RPMI8226 (cell line): Measurements from ENCODE around the gene TAL2.
"Not testable (repeated sequence)": the region's sequence is repeated elsewhere in the genome, so short reads cannot be mapped to it uniquely, and the experiment has no call there.

Experiments
- DNase-seq: peaks from one replicate; pipeline ENCODE4 v3.0.0-alpha.2; 2015

TAL2 gene

DNA sequence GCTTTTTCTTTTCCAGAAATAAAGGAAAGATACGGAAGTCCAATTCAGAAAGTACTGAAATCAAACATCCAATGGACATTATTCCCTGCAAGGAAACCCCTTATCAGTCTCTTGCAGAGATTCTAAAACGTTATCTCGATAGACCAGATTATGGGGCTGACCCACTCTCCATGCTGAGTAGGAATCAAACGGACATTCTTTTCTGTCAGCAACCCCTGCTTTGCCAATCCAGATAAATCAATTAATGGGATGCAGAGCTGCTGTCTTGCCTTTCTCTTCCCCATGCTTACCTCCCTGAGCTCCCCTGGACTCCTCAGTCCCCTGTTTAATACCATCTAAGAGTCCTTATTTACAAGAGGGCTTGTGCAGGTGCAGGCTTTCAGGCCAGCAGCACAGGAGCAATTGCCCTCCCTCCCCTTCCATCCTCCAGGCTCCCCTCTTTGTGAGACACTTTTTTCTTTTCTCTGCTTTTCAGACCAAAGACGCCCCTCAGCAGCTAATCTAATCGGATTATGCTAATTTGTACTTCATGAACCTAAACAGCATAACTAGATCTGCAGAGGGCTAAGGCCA is 14.2 kb downstream of the TAL2 start:
- DNase-seq: no peak

DNA sequence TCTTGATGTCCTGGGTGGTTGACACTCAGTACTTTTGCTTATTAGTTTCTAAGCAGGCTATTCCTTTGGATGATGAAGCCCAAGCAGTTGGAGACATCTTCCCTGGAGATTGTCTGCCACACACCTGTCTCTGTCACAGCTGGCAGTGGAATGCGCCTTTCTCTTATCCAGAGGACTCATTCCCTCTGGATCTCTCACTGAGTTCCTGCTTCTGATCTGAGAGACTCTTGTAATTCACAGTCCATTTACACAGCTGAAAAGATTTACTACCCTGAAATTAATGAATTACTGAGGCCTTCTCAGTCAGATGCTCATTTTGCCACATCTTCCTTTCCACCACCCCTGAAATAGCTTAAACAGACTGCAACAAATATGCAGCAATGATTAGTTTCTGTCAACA is 15.9 kb downstream of the TAL2 start:
- no peak for DNase-seq

DNA sequence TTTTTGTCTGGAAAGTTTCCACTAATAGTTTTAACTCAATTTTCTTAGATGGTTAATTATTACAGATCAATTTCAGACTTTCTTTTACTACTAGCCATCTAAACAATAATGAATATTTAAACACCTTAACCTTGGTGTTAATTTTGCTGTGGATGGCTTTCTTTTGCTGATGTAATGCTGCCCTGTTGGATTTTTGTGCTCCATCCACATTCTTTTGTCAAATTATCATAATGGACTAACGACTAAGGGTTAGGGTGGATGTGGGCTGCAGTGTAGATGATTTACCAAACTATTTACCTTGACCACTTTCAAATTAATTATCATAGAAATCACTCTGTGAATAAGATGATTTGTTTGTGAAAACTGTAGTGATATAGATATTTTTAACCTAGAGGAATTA is 16.5 kb downstream of the TAL2 start:
- no peak for DNase-seq

DNA sequence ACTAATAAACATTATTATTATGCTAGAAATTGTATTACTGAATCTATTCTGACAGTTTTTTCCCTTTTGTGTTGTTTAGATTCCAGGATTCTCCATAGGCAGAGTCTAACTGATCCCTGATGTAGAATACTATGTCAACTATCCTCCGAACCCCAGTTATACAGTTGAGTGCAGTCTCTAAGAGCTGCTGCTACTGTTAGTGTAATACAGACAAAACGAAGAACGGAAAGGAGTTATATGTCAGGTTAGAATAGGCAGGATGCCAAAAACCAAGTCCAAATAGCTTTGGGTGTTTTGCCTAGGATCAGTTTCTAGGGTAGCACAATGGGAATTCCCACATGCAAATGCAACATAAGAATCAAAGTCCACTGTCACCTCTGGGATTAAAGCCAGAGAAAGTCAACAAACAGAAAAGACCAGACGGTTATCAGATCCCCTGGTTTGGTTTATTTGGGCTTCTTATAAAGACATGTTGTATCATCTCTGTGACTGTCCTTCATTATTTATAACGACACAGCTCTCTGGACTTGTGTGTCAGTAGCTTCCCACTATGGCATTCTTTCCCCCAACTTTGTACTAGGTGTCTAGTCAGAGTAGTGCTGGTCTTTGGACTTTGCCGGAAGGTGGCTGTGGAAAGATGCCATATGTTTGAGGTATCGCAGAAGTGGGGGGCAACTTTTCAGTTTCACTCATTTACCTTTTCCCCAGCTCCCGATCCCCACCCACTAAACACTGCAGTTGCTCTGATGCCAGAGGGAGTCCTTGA is 17.2 kb downstream of the TAL2 start:
- DNase-seq: no peak

DNA sequence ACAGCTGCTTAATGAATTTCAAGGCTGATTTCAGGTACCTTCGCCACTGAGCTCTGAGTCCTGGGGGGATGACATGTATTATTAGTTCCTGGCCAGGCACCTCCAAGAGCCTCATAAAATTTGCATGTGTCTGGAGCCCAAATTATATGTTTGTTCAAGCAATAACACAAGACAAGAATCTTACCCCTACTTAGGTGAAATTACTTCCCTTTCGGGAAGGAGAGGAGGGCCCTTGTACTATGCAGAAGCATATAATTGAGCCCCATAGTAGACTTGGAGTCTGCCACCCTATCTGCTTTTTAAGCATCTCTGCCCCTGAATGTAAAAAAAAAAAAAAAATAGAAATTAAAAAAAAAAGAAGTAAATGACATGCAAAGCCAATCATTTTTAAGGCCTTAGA is 19.1 kb downstream of the TAL2 start:
- no peak for DNase-seq

DNA sequence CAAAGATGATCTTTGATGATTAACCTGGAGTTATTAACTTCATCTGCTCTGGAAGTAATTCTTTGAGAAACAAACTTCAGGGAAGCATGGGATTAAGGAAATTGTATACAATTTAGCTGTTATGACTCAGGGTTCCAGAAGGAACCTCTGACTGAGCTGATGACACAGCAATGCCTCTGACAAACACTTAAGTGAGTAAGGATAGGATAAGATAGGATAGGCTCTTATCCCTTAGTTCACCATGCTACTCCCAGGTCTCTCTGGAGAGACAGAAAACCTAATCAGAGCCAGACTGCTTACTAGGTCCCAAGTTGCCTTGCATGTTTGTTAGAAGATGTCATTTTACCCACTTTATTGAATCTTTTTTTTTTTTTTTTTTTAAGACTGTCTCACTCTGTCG is 19.5 kb downstream of the TAL2 start:
- no peak for DNase-seq

DNA sequence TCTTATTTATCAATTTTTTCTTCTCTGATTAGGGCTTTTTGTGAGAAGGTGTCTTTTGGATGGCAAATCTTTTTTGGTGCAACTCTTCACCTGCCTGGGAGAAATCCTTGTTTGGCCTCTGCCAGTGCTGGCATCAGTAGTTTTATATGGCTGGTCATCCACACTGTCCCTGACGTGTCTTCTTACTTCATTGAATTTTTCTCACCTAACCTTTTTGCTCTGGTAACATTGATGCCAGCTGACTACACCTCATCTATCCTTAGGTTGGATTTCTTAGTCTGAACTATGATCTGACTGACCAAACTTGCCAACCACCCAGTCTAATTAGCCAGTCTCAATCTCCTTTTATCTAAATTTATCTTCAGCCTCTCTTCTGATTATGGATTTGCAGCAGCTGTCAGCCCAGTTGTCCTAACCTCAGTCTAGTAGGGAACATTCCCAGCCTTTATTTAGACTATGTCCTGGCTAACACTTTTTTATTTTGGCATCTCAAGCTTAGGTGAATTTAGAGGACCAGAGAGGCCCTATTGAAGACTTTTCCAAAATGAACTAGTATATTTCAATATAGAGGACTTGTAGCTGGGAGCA is 21.5 kb downstream of the TAL2 start:
- DNase-seq: no peak

DNA sequence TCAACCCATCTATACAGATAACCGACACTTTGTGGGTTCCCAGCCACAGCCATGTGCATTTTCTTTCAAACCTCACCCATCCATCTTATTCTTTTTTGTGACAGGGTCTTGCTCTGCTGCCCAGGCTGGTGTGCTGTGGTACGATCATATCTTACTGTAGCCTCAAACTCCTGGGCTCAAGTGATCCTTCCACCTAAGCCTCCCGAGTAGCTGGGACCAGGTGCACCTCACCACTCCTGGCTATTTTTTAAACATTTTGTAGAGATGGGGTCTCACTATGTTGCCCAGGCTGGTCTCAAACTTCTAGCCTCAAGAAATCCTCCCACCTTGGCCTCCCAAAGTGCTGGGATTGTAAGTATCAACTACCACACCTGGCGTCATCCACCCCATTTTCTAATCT is 24.7 kb downstream of the TAL2 start:
- no peak for DNase-seq

DNA sequence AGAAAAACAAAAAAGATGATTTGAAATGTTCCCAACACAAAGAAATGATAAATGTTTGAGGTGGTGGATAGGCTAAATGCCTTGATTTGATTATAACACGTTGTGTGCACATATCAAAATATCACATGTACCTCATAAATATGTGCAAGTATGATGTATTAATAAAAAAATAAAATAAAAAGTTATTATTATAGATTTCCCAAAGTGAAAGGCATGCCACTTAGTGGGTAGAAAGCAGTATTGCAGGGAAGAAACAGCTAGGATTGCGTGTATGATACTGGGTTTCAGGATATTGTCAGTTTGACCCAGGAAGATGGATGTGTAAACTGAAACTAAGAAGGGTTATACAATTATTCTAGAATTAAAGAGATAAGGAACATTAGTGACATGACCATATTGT is 28.5 kb downstream of the TAL2 start:
- DNase-seq: no peak

DNA sequence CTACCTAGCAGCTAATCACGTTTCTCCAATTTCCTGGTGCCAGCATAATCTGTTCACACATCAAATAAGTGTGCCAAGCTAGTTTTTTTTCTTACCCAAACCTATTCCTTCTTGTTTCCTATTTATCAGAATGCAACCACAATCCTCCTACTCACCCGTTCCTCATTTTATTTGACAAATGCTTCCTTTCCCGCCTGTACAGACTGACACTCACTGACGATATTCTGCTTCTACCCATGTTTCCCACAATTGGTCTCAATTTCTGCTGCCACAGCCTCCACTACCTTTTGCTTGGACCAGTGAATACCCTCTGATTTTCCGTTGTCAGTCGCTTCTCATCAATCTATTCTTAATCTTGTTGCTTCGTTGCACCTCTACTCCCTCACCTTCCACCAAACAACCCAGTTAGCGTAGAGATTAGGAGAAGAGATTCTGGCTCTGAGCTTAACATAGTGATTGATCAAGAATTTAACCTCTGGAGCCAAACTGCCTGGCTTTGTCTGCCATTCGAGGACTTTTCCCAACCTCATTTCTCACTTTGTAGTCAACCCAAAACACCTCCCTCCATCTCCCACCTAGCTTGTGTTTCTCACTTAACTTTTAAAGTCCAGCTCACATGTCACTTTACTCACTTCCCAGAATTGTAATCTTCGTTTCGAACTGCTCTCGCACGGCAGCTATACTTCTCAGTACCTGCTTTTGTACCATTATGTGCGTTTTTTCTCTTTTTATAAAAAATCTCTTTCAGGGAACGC is 31.4 kb downstream of the TAL2 start:
- peak; percentile 11 for DNase-seq

DNA sequence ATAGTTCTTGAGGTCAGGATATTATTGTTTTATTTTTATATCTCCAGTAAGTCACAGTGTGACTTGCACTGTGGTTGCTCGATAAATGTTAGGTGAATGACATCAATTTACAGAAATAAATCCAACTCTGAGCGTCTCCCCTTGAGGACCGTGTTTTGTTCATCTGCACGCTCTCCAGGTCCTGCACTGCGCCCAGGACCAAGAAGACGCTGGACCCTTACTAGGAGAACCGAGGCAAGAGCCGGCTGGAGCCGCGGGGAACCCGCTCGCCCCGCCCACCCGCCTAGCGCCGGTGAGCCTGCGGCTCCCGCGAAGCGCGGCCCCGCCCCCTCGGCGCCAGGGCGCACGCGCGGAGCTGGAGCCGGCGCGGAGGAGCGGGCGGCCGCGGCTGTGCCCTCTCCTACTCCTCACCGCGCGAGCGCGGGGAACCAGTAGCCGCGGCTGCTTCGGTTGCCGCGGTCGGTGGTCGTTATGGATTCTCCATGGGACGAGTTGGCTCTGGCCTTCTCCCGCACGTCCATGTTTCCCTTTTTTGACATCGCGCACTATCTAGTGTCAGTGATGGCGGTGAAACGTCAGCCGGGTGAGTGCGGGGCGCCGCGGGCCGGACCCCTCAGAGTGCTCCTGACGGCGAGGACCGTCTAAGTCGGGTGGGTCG is 32.1 kb downstream of the TAL2 start, which contains the start of gene TMEM38B:
Gene TMEM38B, plus strand, starts transcription at position 352 of the 658 bp plus-strand sequence. Its CDS starts 120 bp downstream, at position 472.
- peak; percentile 86 for DNase-seq

DNA sequence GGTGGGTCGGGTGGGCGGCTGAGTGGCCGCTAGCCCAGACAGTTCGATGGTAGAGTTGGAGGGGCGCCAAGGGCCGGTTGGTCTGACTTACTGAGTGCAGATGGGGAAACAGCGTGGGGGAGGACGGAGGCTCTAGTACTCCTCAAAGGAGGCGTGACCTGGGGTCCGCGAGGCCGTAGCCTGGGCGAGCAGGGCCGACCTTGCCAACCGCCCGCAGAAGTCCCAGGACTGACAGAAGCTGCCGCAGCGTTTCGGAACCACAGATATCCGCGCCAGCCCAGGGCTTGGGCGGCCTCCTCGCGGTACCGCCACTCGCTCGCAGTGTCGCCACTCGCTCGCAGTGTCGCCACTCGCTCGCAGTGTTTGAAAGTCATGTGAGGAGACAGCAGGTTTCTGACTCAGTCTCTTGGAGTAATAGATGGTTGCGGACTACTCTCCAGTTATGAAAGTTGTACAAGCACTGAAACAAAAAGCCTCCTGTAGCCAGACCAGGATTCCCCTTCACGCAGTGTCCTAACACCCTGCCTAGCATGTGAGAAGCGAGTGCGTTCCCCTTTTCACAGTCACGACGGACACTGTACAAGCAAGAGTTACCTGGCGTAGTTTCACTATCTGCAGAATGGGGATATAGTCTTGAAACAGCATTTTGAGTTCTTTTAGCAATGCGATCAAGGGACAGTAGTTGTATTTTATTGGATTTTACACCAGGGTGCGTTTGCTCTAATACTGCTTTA is 32.8 kb downstream of the TAL2 start:
- DNase-seq: peak; percentile 62

DNA sequence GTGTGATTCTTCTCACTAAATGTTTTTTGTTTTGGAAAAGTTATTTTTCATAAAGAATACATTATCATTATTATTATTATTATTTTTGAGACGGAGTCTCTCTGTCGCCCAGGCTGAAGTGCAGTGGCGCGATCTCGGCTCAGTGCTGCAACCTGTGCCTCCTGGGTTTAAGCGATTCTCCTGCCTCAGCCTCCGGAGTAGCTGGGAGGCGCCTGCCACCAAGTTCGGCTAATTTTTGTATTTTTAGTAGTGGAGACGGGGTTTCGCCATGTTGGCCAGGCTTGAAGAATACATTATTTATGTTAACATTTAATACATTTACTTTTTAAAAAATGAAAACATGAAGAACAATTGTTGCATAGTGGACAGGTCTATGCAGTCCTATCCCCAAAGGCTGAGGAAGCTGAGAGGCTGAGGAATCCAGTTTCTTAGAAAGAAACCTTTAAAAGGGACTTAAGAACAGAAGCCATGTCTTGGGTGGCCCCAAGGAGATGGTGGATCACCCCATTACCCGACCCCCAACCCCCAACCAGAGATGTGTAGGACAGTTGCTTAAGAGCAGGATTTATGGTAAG is 34.0 kb downstream of the TAL2 start:
- no peak for DNase-seq

DNA sequence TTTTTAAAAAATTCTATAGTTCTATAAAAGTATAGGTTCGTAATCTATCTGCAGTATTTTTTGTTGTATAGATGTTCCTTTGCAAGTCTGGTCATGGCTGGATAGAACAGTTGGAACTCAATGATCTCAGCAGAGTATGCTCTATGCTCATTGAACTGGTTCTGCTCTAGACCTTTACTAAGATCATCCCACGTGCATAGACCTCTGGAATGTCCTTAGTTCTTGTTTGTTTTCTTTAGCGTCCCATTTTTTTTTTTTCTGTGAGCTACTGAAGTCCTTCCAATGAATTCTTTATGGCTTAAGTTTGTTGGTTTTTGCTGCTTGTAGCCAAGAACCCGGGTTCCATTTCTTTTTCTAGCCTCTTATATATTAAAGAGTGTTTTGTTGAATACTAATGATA is 35.6 kb downstream of the TAL2 start:
- DNase-seq: no peak

DNA sequence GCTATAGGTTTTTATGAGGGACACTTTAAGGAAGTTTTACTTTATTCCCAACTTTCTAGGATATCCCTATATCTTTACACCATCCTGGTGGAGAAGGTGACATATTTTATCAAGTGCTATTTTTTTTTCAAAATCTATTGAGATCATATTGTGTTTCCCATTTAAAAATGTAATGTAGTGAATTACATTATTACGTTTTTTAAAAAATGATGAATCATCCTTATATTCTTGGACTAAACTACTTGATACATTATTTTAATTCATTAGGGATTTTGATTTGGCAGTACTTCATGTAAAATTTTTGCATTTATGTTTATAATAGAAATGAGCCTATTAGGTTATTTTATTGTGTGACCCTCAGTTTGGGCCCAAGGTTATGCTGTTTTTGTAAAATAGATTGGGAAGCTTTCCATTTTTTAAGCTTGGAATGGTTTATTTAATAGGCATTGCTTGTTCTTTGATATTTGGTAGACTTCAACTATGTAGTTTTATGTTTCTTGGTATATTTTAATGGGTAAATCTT is 36.2 kb downstream of the TAL2 start:
- DNase-seq: no peak

DNA sequence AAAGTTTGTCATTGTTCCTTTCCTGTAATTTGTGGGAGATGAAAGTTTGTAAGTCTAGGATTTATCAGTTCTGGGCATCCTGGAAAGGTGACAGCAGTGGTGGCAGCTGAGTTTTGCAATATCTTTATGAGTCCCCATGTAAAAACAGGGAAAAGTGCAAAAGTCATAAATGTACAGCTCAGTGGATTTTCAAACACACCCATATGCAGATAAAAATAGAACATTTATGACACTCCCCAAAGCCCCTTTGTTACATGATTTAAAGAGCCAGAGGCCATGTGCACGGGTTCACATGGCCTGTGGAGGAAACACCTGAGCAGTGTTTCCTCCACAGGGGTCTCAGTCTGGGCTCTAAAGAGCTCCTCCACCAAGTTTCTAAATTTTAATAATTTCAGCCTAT is 38.4 kb downstream of the TAL2 start:
- DNase-seq: no peak

DNA sequence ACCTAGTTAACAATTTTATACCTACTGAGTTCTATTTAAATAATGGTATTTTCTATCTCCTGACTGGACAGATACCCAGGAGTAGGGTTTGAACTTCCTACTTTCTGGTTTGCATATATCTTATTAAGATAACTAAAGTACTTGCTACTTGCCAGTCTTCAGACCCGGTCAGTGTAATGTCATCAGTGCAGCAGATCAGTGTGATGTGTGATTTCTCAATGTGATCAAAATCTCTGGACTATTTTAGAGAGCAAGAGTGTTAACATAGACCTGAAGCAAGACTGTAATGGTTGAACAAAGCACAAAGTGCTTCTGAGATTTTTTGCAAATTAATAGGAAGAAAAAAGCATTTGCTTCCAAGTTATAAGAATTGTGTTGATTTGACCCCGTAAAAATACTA is 38.9 kb downstream of the TAL2 start:
- no peak for DNase-seq

DNA sequence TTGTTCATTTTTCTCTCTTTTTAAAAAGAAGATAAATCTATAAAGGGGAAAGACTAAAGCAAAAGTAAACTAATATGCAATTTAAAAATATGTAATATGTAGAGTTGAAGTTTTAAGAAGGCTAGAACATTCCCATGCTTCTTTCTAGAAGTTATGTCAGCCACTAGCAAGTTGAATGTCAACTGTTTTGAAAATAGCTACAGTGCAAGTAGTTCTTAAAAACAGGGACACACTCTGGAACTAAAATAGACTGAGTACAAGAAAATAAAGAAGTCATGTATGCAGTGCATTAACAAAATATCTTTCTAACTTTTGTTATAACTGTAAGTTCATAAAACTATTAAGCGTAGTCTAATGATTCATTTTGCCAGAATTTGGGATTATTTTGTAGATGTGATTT is 40.0 kb downstream of the TAL2 start:
- no peak for DNase-seq

DNA sequence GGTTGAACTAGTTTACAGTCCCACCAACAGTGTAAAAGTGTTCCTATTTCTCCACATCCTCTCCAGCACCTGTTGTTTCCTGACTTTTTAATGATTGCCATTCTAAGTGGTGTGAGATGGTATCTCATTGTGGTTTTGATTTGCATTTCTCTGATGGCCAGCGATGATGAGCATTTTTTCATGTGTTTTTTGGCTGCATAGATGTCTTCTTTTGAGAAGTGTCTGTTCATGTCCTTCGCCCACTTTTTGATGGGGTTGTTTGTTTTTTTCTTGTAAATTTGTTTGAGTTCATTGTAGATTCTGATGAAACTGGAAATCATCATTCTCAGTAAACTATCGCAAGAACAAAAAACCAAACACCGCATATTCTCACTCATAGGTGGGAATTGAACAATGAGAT is 41.4 kb downstream of the TAL2 start:
- DNase-seq: not testable (repeated sequence)

DNA sequence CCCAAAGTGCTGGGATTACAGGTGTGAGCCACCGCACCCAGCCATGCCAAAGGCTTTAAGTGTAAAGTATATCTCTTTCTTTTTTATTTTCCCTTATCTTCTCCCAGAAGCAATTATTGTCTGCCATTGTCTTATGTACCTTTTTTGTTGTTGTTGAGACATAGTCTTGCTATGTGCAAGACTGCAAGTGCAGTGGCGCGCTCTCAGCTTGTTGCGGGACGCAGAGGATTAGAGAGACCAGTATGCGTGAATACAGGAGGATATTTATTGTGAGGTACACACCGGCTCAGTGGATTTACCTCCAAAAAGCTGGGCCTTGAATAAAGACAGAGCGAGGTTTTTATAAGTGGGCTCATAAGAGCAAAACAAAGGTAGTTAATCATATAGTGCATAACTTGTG is 43.9 kb downstream of the TAL2 start:
- DNase-seq: no peak

DNA sequence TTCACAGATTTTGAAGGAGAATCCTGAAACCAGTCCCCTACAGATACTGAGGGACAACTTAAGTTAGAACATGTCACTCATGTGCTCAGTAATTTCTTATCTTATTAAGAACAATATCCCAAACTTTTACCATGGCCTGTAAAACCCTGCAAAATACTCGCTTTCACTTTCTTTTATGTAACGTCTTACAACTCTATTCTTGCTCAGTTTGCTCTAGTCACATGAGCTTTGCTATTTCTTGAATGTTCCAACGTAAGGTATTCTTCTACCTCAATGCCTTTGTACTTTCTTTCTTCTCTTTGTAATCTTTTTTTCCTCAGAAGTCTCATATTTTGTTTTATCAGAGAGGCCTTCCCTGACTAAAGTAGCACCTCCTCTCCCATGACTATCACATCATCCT is 46.1 kb downstream of the TAL2 start:
- DNase-seq: no peak

DNA sequence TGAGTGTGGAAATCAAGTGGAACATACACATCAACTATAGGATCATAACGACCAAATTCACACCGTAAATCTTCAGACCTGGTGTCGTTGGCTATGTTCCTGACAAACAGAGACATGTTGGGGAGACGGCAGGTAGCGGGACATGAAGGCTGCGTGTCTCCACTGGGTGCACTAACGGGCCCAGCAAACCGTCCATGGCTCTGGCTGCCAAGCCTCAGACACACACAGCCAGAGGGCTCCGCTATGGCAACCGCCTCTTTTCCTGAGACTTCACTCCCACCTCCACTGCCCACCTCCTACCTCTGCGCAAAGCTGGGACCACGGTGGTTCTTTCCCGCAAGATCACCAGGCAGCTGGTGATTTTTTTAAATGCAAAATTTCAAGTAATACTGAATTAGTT is 48.4 kb downstream of the TAL2 start:
- no peak for DNase-seq
